G401.6 (cell line): ENCODE data around the gene RFPL1.
A peak's percentile ranks its signal among the peaks of the same experiment; 100 is the strongest.

Experiments
- FAIRE-seq: peaks from 2 replicates; lab custom pipeline; 2012; peaks lifted over from hg19 to GRCh38; lab: Jason Lieb, UNC

Gene RFPL1

DNA sequence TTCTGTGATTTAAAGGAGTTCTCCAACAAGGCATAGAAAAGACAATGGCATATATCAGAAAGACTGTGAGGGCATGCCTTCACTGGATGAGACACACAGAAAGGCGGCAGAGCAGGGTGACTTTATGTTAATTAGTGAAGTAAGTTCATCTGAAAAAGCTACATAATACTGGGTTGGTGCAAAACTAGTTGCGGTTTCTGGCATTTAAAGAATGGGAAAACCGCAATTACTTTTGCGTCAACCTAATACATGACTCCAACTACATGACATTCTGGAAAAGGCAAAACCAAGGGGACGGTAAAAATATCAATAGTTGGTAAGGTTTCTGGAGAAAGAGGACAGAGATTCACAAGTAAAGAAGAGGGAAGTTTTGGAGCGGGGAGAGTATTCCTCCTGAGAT is 5.1 kb downstream of the RFPL1 start:
- no peak for FAIRE-seq

DNA sequence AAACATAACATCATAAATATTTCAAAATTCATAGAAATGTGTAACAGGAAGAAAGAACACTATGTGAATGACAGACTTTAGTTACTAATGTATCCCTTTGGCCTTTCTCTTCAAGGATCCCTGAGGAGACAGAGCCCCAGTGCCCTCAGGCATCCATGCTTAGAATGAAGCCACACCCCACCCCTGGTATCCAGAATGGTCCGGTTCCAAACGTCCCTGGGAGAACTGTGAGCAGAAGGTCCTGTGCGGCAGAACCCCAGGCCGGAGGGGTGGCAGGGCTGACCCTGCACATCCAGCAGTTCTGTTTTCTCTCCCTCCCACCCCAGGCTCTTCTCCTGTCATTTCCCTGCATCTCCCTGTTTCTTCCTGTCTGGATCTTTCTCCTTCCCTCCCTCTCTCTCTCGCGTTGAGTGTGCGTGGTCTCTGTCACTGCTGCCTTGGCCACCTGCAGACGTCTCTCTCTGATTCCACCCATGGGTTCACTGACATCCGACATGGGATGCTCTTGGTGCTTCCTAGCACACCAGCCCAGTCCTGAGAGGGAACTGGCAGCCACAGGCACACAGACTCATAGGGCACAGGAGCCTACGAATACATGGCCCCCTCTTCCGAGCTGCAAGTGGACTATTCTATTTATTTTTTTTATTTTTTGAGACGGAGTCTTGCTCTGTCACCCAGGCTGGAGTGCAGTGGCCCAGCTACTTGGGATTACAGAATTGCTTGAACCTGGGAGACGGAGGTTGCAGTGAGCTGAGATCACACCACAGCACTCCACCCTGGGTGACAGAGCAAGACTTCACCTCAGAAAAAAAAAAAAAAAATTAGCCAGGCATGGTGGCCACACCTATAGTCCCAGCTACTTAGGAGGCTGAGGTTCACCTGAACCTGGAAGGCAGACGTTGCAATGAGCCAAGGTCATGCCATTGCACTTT is 5.7 kb downstream of the RFPL1 start:
- no peak for FAIRE-seq

- no peak for FAIRE-seq
Measured at GRCh38 chr22:29445508-29445907, 7.1 kb downstream of the RFPL1 start.

GRCh38 chr22:29447906-29448305 is 9.5 kb downstream of the RFPL1 start:
- FAIRE-seq, result no peak

DNA sequence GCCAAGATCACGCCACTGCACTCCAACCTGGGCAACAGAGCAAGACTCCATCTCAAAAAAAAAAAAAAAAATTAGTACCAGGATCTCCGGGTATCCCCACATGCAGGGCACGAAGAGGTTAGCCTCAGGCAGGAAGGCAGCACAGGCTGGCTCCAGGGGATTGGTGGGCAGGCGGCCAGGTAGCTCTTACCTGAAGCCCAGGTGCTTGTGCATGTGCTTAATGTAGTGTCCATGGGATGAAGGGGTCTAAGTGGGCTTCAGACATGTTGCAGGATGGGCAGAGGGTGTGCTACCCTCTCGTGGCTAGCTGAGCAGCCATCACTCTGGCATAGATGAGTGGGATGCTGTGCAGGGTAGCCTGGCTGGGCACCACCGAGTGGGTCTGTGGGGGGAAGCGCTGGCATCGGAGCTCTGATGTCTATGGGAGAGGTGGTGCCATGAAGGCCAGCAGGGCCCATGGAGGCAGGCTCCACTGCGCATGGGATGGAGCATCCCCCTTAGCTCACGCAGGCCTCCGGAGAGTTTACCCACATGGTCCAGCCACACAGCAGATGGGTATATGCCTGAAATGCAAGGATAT is 11.0 kb downstream of the RFPL1 start:
- FAIRE-seq, result no peak

GRCh38 chr22:29450222-29450621 is 11.8 kb downstream of the RFPL1 start:
- no peak for FAIRE-seq

DNA sequence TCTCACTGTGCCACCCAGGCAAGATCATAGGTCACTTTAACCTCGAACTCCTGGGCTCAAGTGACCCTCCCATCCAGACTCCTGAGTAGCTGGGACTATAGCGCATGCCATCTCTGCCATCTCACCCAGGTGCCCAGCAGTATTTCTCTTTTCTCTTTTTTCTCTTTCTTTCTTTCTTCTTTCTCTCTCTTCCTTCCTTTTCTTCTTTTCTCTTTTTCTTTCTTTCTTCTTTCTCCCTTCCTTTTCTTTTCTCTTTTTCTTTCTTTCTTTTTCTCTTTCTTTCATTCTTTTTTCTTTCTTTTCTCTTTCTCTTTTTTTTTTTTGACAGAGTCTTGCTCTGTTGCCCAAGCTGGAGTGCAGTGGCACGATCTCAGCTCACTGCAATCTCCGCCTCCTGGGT is 13.5 kb downstream of the RFPL1 start:
- FAIRE-seq, result no peak

DNA sequence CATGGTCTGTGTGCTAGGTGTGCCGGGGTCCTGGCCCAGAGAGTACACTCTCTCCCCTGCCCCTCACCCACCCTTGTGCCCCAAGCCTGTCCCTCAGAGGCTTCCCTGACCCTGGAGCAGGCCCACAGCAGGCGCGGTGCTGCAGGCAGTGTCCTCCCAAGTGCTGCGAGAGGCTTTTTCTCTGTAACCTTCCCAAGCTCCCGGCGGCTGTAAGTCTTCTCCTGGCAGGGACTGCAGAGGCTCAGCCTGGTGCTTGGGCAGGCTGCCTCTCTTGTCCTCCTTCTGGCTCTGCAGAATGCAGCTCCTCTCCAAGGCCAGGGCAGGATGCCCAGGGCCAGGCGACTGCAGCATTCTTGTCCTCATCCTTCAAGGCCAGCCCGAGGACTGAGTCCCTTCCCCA is 15.9 kb downstream of the RFPL1 start:
- no peak for FAIRE-seq

DNA sequence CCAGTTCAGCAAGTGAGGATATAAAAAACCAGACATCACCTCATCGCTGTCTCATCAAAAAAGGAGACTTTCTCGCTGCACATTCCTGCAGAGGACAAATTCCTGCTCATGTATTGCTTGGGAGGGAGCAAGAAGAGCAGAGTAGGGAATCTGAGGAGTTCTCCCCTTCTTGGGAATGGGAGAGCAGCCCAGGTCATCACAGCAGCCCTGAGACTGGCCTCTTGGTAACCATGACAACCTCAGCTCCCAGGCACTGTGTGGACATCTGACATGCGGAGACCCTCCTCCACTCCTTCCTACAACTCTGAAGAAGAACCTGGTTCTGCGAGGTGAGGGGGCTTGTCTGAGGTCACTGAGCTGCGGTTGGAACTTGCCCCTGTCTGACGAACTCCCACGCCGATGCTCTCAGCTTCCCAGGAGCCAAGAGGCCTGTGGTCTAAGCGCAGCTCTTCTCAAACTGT is 17.9 kb downstream of the RFPL1 start:
- FAIRE-seq, result no peak

GRCh38 chr22:29457730-29458129 is 19.3 kb downstream of the RFPL1 start:
- FAIRE-seq, result peak; percentile 88

DNA sequence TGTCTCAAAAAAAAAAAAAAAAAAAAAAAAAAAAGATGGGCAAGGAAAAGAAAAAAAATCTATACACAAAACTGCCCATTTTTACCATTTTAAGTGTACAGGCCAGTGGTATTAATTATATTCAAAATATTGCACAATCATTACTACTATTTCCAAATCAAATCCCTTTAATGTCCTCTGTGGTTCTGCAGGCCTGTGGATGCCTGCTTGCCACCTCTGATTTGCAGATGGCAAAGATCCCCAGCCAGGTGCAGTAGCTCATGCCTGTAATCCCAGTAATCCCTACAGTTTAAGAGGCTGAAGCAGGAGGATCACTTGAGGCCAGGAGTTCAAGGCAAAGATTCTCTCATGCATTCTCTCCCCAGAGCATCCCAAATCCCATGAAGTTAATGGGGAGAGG is 20.2 kb downstream of the RFPL1 start:
- FAIRE-seq, result no peak

GRCh38 chr22:29459773-29460172 is 21.4 kb downstream of the RFPL1 start:
- FAIRE-seq, result no peak

GRCh38 chr22:29461263-29461662 is 22.9 kb downstream of the RFPL1 start:
- FAIRE-seq, result no peak

DNA sequence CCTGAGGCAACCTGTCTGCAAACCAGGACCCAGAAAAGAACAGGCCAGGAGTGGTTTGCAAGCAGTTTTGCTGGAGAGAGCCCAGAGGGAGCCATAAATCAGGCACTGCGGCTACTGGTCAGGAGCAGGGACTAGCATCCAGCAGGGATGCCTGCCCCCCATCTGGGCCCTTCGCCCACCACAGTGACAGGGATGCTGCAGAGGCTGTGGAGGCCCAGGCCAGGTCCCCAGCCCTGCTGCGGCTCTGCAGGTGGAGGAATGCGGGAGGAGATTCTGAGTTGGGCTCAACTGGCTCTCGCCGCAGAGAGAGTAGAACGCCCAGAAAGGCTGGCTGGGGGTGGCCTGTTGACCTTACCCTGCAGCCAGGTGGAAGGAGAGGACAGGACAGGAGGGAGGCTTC is 25.2 kb downstream of the RFPL1 start:
- FAIRE-seq, result no peak

DNA sequence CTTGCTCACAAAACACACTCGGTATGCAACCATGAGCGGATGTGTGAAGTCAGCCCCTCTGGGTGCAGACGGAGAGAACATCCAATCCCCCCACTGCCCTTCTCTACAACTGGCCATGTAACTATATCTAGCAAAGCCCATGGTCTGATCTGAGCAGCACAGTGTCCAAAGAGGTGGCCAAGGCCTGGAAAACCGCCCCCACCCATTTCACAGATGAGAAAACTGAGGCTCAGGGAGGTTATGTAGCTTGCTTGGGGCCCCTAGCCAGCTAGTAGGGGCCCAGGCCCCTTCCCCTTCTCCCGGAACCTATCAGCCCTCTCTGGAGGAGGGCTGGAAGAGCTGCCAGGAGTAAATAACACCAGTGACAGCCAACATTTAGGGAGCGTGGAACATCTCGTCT is 26.2 kb downstream of the RFPL1 start:
- FAIRE-seq, result no peak

GRCh38 chr22:29469755-29470154 is 31.4 kb downstream of the RFPL1 start:
- no peak for FAIRE-seq

DNA sequence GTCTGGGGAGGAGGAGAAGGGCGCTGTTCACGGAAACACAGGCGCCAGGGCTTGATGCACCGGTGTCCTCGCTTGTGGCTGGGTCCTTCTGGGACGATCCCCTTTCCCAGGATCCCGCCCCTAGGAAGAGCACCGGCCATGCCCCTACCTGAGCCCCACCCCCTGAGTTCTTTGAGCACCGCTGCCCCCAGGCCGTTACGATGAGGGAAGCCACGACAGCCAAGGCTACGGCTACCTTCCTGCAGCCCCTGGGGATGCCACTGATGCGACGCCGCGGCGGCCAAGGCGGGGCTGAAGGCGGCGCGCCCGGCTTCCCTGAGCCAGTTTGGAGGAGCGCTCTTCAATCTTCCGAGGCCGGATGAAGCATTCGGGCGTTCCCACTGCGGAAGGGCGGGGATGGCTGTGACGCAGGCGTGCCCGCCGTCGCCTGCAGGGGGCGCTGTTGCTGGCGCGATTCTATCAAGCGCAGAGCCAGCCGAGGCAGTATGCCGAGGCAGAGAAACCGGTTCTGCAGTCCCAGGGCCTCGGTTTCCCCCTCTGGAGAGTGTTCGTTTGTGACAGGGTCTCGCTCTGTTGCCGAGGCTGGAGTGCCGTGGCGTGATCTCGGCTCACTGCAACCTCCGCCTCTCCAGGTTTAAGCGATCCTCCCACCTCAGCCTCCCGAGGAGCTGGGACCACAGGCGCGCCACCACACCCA is 31.9 kb downstream of the RFPL1 start:
- no peak for FAIRE-seq

DNA sequence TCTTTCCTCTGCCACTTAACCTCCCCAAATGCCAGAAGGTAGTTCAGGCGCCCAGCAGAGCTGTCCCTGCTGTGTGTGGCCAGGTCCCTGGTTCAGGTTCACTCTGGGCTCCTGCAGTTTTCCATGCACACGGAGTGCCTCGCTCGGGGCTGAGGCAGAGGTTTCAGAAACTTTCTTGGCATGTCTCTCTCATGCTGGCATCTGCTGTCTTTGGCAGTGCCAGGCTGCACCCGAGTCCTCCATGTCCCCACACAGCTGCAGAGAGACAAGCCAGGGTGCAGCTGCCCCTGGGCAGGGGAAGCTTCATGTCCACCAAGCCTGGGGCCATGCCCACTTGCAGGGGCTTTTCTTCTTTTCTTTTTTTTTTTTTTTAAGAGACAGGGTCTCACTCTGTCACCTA is 34.6 kb downstream of the RFPL1 start:
- FAIRE-seq, result no peak

GRCh38 chr22:29475550-29475949 is 37.2 kb downstream of the RFPL1 start:
- no peak for FAIRE-seq

GRCh38 chr22:29476116-29476515 is 37.7 kb downstream of the RFPL1 start:
- FAIRE-seq, result no peak

- FAIRE-seq, result no peak
Measured at GRCh38 chr22:29477723-29478318, 39.4 kb downstream of the RFPL1 start.

DNA sequence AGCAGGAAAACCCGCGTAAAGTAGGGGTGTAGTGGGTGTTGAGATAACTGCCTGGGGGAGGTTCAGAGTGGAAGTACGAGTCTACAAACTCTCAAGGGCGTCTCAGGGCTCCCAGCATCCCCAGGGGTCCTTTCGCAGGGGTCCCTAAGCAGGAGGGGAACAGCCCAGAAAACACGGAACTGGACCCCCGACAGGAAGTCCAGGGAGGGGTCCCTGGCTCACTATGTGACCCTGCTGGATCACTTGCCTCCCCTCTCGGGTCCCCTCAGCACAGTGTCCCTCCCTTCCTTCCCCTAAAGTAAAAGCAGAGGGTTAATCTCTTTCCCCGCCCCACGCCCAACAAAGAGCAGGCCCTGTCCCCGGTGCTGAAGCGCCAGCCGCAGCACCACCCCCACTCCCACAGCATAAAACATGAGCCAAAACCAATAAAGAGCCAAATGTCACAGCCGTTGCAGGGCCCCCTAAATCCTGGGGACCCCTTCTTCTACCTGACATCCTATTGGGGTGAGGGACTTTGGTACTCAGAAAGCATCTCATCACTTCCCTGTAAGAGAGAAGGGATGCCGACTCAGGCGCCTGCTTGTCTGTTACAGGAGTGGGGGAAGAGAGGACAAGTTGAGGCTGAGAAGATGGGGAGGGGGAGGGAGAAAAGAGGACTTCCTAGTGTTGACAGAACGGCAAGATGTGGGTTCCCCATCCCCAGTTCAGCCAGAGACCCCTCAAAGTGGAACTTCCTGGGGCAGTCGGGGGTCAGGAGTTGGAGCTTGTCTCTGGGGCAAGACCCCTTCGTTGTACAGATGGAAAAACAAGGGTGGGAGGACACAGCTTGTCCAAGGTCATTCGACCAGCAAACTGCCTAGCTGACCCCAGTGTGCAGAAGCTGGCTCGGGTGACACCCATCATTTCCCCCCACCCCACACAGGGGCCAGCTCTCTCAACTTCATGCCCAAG is 40.2 kb downstream of the RFPL1 start:
- no peak for FAIRE-seq
